Left forelimb (tissue), 1 donor: ENCODE data around the gene SLC2A13.
"Not testable (repeated sequence)": the region's sequence is repeated elsewhere in the genome, so short reads cannot be mapped to it uniquely, and the experiment has no call there.

Experiments used
- DNase-seq: peaks from one replicate; pipeline ENCODE4 v3.0.0-alpha.2; 2018; ENCODE audit warnings: low spot score

Gene SLC2A13

DNA sequence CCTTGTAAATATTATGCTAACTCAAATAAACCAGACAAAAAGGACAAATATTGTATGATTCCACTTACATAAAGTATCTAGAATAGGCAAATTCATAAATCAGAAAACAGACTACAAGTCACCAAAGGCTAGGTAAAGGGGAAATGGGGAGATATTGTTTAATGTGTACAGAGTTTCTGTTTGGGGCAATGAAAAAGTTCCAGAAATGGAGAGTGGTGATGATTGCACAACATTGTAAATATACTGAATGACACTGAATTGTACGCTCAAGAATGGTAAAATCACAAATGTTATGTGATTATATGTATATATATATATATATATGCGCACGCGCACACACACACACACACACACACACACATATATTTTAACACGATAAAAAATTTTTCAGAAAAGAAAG, 182.5 kb downstream of the SLC2A13 start:
- no peak for DNase-seq

- not testable (repeated sequence) for DNase-seq
Measured at GRCh38 chr12:39922598-39922997, 183.3 kb downstream of the SLC2A13 start.

DNA sequence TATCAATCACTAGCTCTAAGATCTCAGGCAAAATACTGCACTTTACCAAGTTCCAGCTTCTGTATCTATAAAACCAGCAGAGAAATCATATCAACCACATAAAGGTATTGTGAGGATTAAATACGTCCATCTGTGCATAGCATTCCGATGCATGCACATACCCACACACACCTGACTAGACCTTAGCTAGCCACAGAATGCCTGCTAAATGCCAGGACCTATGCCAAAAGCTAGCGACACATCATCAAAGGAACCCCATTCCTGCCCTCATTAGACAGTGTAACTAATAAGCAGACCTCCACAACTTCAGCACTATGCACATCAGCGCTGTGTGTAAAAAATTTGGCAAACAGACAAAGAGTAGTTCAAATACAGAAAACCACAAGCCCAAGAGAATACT, 185.2 kb downstream of the SLC2A13 start:
- DNase-seq = no peak

DNA sequence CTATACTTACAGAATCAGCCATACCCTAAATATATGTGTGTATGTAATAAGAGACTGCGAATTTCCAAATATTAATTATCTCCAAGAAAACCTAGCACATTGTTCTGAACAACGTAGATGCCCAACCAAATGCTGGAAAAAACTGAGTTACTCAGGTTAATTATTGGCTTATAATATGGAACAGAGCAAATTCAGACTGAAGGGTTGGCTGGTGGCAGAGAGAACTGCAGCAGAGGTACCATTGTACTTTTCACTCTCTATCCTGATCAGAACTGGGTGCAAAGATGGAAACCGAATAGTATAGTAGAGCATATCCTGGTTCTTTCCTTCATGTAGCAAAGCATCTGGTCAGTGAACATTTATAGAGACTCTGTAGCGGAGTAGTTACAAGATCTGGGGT, 185.7 kb downstream of the SLC2A13 start:
- no peak for DNase-seq

DNA sequence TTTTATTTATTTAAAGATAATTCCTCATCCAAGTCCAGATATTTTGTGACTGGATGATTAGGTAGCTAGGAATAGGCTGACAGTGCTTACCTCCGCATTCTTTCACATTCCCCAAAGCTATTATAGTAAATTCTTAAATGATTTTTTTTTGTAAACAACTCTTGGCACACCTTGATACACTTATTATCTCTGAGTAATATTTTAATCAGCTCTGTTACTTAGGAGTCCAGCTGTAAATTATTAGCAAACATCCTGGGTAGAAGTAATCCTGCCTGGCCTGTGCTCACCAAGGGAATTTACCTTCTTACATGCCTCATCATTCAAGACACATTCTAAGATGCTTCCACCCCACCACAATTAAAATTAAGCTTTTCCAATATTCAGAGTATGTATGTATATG, 186.1 kb downstream of the SLC2A13 start:
- DNase-seq = no peak

DNA sequence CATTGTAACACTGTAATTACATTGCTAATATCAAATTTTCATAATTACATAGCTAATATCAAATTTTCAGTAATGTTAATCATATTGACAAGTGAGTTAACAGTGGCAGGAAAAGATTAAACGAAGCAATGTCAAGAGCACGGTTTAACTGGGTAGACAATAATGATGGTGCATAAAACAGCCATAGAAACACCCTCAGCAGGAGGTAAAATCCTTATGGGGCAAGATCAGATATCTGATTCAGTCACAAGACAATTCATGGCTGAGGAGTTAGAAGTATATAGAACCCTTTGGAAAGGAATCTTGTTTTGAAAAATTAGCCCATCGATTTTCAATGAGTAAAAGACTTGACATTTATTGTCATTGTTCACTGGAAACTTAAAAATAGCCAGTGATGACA, 190.6 kb downstream of the SLC2A13 start:
- no peak for DNase-seq

DNA sequence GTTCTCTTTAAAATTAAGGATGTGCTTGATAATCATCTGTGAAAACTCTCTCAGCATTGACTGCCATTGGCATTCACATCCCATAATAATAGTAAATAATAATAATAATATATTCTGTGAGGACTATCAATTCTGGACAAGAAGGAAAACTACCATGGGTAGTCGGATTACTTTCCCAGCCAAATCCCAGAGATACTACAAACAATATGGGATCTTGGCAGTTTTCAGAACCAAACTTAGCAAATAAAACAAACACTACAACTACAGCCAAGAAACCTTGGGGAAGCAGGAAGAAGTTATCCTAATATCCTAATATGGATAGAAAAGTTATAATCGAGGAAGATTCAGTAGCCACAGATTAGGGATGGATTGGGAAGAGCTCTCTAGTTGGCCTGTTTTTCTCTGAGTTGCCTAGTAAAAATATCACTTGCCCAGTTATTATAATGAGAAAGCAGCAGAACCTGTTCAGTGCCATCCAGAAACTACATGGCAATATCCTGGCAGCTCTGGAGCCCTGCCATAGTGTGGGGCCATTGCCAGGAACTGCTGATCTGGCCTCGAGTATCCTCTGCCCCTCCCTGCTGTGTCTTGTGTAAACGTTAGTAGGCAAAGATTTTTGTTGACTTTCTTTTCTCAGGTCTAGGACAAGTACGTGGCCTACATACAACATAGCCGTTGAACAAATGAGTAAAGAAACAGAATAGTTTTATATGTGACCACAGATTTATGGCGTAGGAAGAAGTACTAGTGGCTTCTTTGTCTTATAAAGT, 193.5 kb downstream of the SLC2A13 start:
- no peak for DNase-seq

DNA sequence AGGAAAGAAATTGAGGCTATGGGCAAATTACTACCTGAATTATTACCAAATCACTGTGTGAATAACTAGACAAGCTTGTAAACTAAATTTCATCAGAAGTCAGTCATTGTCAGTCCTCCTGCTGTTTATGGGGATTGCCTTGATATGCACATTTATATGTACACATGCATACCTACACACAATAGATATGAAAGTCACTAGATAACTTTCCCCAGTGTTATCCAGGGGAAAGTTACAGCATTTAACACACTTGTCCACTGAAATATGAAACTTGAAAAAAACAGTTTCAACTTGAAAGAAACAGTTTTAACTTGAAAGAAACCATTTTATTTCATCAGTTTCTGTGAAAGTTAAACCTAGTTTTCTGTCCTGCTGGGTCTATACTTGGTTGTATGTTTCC, 199.6 kb downstream of the SLC2A13 start:
- no peak for DNase-seq

DNA sequence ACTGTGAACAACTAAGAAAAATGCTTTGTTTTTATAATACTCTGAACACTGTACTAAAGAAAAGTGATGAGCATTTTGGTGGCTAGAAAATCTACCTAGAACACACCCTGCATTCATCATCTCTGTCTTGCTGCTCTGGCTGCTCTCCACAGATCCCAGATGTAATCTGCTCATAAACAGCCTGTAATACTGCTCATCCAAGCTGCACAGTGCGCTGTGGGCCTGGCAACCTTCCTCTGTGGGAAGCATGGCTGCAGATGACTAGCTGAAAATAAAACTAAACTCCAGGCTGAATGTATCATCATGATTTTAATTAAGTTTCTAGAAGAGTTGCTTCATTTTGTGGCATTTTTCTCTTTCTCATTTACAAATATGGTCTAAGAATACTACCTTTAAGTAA, 200.7 kb downstream of the SLC2A13 start:
- DNase-seq = no peak

- no peak for DNase-seq
Measured at GRCh38 chr12:39902821-39903220, 203.1 kb downstream of the SLC2A13 start.

DNA sequence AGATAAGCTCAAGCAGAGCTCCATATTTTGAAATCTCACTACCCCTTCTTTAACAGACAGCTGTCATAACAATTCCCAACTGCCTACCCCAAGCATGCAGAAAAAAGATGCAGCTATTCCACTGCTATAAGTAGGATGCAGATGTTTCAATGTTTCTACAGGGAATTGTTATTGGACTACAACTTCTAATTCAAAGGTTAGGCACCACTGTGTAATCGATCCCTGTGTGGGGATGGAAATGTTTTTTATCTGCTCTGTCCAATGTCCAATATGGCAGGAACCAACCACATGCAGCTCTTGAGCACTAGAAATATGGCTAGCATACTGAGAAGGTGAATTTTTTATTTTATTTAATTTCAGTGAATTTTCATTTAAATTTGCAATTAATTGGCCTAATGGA, 208.6 kb downstream of the SLC2A13 start:
- DNase-seq = no peak

DNA sequence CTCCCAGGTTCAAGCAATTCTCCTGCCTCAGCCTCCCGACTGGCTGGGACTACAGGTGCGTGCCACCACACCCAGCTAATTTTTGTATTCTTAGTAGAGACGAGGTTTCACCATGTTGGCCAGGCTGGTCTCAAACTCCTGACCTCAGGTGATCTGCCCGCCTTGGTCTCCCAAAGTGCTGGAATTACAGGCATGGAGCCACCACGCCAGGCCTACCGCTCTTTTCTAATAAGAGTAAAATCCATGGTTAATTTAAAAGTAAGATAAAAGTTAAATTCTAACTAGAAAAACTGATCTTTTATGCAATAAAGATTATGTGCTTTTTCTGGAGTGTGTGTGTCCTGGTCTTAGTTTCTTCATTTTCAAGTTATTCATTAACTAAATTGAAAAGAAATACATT, 212.5 kb downstream of the SLC2A13 start:
- not testable (repeated sequence) for DNase-seq

GRCh38 chr12:39892146-39892545, 213.7 kb downstream of the SLC2A13 start:
- DNase-seq = no peak

GRCh38 chr12:39887856-39888255, 218.0 kb downstream of the SLC2A13 start:
- DNase-seq = no peak

GRCh38 chr12:39886106-39886505, 219.8 kb downstream of the SLC2A13 start:
- DNase-seq = no peak

GRCh38 chr12:39884616-39885125, 221.2 kb downstream of the SLC2A13 start:
- DNase-seq = no peak

DNA sequence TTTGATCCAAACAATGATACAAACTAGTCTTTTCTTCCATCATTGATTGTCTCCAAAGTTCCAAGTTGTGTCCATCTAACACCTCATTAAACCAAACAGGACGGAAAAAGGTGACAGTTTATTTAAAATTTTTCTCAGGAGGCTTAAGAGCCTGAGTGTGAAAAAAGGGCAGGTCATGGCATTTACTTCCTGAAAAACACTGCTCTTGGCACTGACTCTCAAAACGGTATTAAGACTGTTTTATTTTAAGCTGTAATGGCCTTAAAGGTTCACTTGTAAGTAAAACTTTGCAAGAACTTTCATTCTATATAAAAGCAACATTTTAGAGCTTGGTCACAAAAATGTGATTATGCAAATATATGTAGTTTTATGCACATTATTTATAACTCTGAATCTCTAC, 222.5 kb downstream of the SLC2A13 start:
- DNase-seq = no peak

- DNase-seq = no peak
Measured at GRCh38 chr12:39878753-39879152, 227.1 kb downstream of the SLC2A13 start.

DNA sequence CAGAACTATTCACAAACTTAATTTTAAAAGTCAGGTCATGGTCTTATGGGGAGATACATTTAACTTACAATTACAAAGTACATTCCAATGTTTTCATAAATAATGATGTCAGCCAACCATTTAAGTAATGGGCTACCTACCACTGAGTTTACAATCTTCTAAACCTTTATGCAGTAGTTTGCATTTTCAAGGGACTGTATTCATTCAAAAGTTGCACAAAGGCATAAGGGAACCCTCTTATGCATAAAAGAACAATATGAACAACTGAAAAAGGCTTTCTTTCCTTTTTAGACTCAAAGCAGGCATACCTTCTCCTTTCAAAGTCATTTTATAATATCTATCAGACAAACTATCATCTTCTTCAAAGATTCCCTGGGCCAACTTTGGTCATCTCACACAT, 230.2 kb downstream of the SLC2A13 start:
- no peak for DNase-seq

DNA sequence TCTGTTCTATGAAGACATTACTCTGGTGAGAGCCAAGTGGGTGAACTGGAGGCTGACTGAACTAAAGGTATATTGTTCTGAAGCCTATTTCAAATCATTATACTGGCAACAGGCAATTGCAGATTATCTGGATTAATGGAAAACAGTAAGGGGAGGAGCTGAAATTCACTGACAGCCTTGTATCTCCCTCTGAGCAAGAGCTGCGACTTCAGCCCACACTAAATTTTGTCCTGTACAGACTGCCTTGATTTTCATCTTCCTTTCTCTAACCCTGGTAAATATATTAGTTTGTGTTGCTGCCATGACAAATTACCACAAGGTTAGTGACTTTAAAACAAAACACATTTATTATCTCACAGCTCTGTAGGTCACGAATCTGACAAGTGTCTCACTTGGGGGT, 231.1 kb downstream of the SLC2A13 start:
- DNase-seq = no peak

GRCh38 chr12:39873065-39873464, 232.8 kb downstream of the SLC2A13 start:
- no peak for DNase-seq

GRCh38 chr12:39872425-39872824, 233.5 kb downstream of the SLC2A13 start:
- DNase-seq = no peak

DNA sequence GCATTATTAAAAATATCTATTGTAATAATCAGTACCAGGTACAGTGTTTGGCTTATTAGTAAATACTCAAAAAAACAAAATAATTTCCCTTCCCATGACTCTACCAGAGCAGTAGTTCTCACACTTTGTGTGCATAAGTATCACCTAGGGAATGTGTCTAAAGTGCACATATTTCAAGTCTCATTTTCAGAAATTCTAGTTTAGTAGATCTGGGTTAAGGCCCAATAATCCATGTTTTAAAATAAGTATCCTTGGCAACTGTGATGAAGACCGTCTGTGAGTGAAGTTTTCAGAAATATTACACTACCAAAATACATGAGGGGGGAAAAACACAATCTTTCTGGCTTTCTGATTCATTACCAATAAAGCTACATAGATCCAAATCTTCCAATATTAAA, 237.6 kb downstream of the SLC2A13 start:
- DNase-seq = no peak

GRCh38 chr12:39867631-39868327, 238.1 kb downstream of the SLC2A13 start:
- no peak for DNase-seq
